Stimulated activated CD4-positive, alpha-beta T cell treated with anti-CD3 and anti-CD28 coated beads, Interleukin-12 subunit alpha, Interleukin-12 subunit beta, amount 100 ng/mL, for 48 hours (primary cell): ENCODE measurements around the gene FAM229B.
"Not testable (repeated sequence)": the region's sequence is repeated elsewhere in the genome, so short reads cannot be mapped to it uniquely, and the experiment has no call there.

Experiments used
- DNase-seq, 3 donors: peaks; one replicate each; pipeline ENCODE4 v3.0.0-alpha.2; 2020; ENCODE audit warnings: low read depth in 2 of 3, low spot score in 1 of 3

FAM229B gene

DNA sequence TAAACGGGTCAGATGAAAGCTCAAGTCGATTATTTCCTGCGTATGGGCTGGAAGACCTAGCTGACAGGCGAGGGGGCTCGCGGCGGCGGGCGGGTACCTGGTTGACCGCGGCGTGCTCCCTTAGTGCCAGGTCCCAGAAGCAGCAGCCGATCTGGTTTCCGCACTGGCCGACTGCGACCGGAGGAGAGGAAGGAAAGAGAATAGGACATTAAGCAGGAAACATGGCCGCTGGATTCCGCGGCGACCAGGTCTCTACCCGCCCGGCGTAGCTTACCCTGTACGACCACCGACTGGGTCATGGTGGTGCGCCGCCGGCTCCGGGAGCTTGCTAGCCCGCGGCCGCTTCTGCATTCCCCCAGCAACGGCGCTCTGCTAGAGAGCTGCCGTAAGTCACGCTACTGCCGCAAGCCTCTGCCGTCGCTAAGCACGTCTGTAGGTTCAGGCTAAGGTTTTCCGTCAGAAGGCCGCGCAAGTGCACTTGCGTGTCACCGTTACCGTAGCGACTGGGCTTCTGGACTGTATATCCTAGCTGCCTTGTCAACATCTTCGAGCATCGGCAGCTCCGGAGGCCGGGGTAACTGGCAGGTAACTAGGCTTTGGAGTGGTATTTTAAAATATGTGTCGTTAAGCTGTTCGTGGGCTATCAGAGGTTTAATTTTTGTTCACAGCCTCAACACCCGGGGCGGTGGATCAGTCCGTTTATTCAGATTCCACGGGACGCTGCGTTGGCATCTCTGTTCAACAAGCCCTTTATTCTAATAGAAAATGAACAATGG is at the start of gene FAM229B, which contains the start of gene TUBE1:
TSS of gene FAM229B (plus strand) at position 456 of the 776 bp plus-strand sequence. CDS start 11,693 bp downstream, outside the sequence.
TSS of gene TUBE1 (minus strand) at position 347 of the 776 bp plus-strand sequence. CDS start at position 299, 48 bp downstream.
- DNase-seq, result peak; percentile 82 to 86 (median 84)

DNA sequence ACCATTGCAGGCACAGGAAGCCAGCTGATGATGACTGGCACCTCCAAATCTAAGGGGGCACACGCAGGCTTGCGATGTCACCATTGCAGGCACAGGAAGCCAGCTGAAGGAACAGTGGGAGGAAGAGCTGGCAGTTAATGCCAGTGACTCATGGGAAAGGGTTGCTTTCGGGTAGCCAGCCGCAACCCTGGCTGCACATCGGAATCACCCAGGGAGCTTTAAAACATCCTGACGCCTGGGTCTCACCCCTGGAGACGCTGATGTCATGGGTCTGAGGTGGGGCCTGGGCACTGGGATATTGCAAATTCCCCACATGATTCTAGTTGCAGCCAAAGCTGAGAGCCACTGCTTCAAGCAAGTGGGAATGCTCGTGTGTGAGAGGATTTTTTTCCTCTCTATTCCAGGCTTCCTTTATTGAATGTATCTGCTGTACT is 49.6 kb upstream of the FAM229B start:
- DNase-seq, result no peak

- no peak for DNase-seq
Observed at GRCh38 chr6:112038268-112038667, 49.1 kb upstream of the FAM229B start.

DNA sequence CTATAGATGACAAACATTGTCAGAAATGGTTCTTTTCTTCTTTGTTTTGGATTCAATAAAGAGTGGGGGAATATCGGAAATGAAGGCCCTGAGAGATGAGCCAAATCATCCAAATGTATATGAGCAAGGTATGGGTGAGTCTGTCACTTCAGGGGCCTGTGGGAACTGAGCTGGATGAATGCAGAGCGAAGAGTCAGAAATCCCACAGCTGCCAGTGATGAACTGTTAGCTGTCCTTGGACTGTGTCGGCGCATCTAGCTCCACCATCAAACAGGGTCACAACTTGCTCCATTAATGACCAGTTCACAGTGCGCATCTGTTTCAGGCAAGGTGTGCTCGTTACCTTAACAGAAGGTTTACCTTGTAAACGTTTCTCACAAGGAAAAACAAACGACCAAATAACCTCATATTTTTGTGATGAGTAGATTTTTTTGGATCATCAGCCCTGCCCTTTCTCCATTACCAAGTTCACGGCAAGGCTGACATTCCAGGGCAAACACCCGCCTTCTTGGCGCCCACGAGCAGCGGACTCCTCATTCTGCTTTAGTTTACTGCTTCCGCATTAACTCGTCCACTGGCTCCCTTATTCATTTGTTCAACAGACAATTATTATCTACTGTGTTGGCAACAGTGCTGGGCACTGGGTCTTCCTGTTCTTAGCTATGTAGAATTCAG is 48.5 kb upstream of the FAM229B start:
- DNase-seq, result no peak

DNA sequence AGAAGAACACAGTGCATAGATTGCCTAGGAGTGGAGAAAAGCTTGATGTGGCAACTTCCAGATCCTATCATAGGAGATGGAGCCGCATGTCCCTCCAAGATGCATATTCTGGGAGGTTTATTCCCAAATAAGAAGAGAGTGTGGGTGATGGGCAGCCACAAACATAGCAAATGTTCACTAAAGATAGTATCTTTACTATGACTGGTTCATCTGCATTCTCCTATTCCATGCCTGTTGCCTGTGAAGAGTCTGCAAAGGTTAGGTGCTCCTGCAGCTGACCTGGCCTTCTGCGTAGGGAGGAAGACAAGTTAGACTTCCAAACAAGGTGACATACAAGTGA is 48.0 kb upstream of the FAM229B start:
- no peak for DNase-seq

GRCh38 chr6:112040956-112041355 is 46.4 kb upstream of the FAM229B start:
- DNase-seq, result no peak

GRCh38 chr6:112041535-112041934 is 45.9 kb upstream of the FAM229B start:
- DNase-seq, result no peak

GRCh38 chr6:112043032-112044007 is 44.1 kb upstream of the FAM229B start:
- DNase-seq, result peak; percentile 86 to 97 (median 87)

- no peak for DNase-seq
Observed at GRCh38 chr6:112044196-112044595, 43.2 kb upstream of the FAM229B start.

GRCh38 chr6:112044856-112045255 is 42.5 kb upstream of the FAM229B start:
- DNase-seq, result no peak

DNA sequence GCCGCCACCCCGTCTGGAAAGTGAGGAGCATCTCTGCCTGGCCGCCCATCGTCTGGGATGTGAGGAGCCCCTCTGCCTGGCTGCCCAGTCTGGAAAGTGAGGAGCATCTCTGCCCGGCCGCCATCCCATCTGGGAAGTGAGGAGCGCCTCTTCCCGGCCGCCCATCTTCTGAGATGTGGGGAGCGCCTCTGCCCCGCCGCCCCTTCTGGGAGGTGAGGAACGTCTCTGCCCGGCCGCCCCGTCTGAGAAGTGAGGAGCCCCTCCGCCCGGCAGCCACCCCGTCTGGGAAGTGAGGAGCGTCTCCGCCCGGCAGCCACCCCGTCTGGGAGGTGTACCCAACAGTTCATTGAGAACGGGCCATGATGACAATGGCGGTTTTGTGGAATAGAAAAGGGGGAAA is 39.9 kb upstream of the FAM229B start:
- DNase-seq, result not testable (repeated sequence)

- no peak for DNase-seq
Observed at GRCh38 chr6:112049026-112049799, 38.2 kb upstream of the FAM229B start.

DNA sequence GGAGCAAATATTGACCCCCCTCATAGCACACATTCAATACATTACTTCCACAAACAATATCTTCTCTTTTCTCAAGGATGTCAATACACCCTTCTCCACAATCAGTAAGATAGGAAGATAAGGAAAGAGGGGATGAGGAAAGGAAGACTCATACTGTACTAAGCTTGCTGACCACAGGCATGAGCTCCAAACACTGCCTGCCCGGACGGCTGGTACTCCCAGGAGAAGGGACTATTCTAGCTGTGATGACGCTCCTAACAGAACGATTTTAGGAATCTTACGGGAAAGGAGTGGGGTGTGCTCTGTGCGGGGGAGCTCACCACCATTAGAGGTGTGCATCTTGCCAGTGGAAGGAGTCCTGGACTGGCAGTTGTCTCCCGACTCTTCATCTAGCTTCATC is 37.4 kb upstream of the FAM229B start:
- DNase-seq, result no peak

DNA sequence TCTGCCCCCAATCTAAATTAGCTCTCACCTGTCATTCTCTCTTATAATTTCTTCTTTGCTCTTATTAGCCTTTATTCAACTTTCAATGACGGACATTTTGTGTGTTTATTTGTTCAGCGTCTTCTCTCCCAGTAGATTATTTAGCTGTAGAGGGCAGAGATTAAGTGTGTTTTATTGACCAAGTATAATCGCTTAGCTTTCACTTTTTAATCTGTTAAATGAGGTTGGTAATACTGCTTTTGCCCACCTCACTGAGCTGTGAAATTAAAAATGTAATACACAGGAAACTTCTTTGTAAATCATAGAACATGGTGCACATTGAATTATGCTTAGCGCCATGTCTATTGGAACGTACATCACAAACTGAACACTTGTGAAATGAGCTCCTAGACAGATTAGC is 37.0 kb upstream of the FAM229B start:
- DNase-seq, result no peak

- not testable (repeated sequence) for DNase-seq
Observed at GRCh38 chr6:112051251-112051740, 36.1 kb upstream of the FAM229B start.

DNA sequence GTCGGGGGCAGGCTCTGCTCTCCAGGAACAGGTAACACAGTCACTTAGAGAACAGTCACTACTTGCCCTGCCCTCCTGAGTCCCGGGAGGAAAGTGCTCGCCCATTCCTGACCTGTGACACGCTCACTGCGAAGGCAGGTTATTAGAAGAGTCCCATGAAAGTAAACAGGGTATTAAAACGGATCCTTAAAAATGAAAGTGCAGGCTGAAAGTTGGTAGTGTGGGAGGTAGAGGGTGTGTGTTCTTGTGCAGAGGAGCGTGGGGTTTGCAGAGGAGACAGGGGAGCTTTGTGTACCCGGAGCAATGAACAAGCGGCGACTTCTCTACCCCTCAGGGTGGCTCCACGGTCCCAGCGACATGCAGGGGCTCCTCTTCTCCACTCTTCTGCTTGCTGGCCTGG is 33.4 kb upstream of the FAM229B start, which contains the start of gene CCN6:
TSS of gene CCN6 (plus strand) at position 104 of the 400 bp plus-strand sequence. CDS start at position 358, 254 bp downstream.
- DNase-seq, result no peak

DNA sequence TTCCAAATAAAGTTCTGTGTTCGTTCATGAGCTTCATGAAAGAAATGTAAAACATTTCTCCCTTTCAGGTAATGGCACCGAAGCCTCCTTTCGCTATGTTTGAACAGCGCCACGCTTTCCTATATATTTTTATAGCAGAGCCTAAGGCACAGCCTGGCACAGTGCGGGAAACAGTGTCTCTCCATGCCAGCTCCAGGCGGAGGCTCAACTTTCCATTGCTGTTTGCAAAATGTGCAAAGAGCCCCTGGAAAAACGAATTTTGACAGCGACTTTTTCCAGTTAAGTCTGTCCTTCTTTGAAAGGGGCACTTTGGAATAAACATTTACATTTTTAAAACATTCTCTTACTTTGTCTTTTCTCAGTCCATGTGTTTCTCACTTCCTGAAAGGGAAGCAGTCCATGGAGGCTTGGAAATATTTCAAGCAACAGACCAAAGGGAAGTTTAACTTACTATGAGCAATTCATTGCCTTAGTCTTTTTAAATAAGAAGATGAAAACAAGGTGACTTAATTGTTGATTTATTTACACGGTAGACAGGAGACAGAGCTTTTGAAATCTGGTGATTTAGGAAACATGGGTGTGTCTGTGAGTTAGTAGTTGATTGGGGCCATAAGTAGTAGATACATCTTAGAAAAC is 32.7 kb upstream of the FAM229B start:
- no peak for DNase-seq

DNA sequence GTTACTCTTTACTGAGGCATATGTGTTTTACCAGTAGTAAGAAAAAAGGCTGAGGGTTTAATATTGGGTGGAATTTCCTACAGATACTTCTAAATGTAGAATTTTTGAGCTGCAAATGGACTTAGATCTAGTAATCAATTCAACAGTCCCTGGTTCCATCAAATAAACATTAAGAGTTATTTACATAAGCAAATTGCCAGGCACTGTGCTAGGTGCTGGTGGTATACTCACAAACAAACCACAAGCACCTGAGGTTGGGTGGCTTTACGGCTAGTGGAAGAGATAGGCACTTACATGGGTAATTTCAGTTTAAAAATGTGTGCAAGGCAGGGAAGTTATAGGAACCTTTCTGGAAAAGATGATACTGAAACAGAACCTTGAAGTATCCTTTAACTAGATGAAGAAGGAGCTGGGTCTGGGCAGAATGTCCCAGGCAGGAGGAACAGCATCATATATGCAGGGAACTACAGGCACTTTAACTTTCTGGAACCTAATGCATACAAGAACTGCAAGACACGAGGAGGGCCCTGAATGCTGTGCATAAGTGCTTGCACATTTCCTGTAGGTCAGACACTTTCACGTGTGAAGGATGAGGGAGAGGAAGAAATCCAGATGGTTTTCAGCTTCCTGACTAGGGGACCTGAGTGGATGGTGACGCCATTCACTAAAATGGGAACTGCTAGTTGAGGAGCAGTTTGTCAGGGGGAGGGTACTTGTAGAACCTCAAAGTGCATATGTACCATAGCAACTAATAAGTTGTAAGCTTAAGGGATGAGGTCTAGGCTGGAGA is 29.0 kb upstream of the FAM229B start:
- DNase-seq, result no peak

- no peak for DNase-seq
Observed at GRCh38 chr6:112061605-112062004, 25.8 kb upstream of the FAM229B start.
